K562 (cell line): ENCODE results near the gene DLGAP1. TPM values are rescaled to one million over a fixed set of nuclear protein-coding genes. Genes with fewer than 3 reads are reported as not detected.

Source experiments
- ATAC-seq: fragments of 200-7000 bp; cut with Tn5 transposase; 3 replicates; pipeline ENCODE4 v1.9.1; 2020; ENCODE audit warnings: moderate library complexity
- BruUV-seq: library from RNA; stranded (reverse); fragments of 400-500 nt; replicated peaks from 2 replicates; lab custom pipeline; 2021; lab: Mats Ljungman, UMichigan
- CTCF ChIA-PET: fragments of 300-600 bp; formaldehyde crosslinking; extraction: SDS; loops from one replicate; lab custom pipeline; 2021; ENCODE audit warnings: low intra/inter-chr PET ratio; lab: Yijun Ruan, JAX
- POLR2A ChIA-PET: fragments of 300-600, 350-650 bp; sonication (Branson Sonifier 250); formaldehyde crosslinking; extraction: SDS; loops from one replicate; lab custom pipeline; 2021; ENCODE audit warnings: antibody characterized with exemption, inconsistent platforms; lab: Yijun Ruan, JAX
- DNase-seq, 4 experiments: peaks; one replicate each; pipeline versions ENCODE4 v3.0.0 to v3.0.0-alpha.2; 2011 to 2018; ENCODE audit warnings: low spot score in 3 of 4, mixed read lengths in 3 of 4; ENCODE audit errors: extremely low read depth in 1 of 4
- FAIRE-seq: peaks from 2 replicates; lab custom pipeline; 2011; peaks lifted over from hg19 to GRCh38; lab: Jason Lieb, UNC
- H2AFZ ChIP-seq: 2 replicates; pipeline ENCODE4 v1.6.0; 2011; ENCODE audit warnings: low read depth, low read length, control low read depth, inconsistent platforms
- H3K27ac ChIP-seq: fragments of 200-600 bp; 3 replicates; pipeline ENCODE4 v1.8.0; 2011; ENCODE audit warnings: low read depth, mild to moderate bottlenecking, control low read depth, inconsistent platforms, low read length, moderate library complexity, mixed read lengths; ENCODE audit errors: extremely low read depth
- H3K27me3 ChIP-seq, 2 experiments: fragments of 300-600 bp in 1 of 2; 2 replicates in 1 of 2; 3 replicates in 1 of 2; pipeline versions ENCODE4 v1.6.0 to v1.8.0; 2011; ENCODE audit warnings: inconsistent platforms in 2 of 2, low read length in 2 of 2, mild to moderate bottlenecking in 1 of 2, mixed read lengths in 1 of 2, moderate library complexity in 1 of 2; ENCODE audit not compliant: control insufficient read depth in 2 of 2, insufficient read depth in 2 of 2
- H3K36me3 ChIP-seq: fragments of 300-600 bp; 3 replicates; pipeline ENCODE4 v1.8.0; 2011; ENCODE audit warnings: mild to moderate bottlenecking, low read length, inconsistent platforms; ENCODE audit not compliant: control insufficient read depth, insufficient read depth
- H3K4me1 ChIP-seq, 2 experiments: fragments of 200-600 bp in 1 of 2; replicated peaks in 1 of 2; 2 replicates in 1 of 2; 3 replicates in 1 of 2; pipeline versions ENCODE4 v1.5.1 to v1.8.0; 2011; ENCODE audit warnings: inconsistent platforms in 2 of 2, low read length in 2 of 2, mild to moderate bottlenecking in 1 of 2, mixed read lengths in 1 of 2, moderate library complexity in 1 of 2; ENCODE audit not compliant: control insufficient read depth in 2 of 2, insufficient read depth in 2 of 2
- H3K4me2 ChIP-seq: 2 replicates; pipeline ENCODE4 v1.6.1; 2011; ENCODE audit warnings: low read length, control low read depth, inconsistent platforms, mixed read lengths; ENCODE audit not compliant: insufficient read depth
- H3K4me3 ChIP-seq: fragments of 200-600 bp; sonication (generic), shearing (Covaris generic); 2 replicates; pipeline ENCODE4 v1.5.1; 2016; ENCODE audit warnings: control low read depth, inconsistent platforms
- H3K79me2 ChIP-seq: fragments of 200-600 bp; 3 replicates; pipeline ENCODE4 v1.8.0; 2011; ENCODE audit warnings: low read length, inconsistent platforms; ENCODE audit not compliant: control insufficient read depth, insufficient read depth
- H3K9ac ChIP-seq, 2 experiments: 2 replicates each; pipeline versions ENCODE4 v1.6.0 to v1.6.1; 2011; ENCODE audit warnings: low read depth in 2 of 2, low read length in 2 of 2, control low read depth in 1 of 2, inconsistent platforms in 1 of 2, mild to moderate bottlenecking in 1 of 2, mixed read lengths in 1 of 2; ENCODE audit not compliant: insufficient read depth in 1 of 2
- H3K9me1 ChIP-seq: one replicate; pipeline ENCODE4 v1.6.0; 2011; ENCODE audit warnings: inconsistent platforms, mild to moderate bottlenecking, low read length, moderate library complexity; ENCODE audit not compliant: control insufficient read depth, insufficient read depth
- H3K9me3 ChIP-seq: replicated peaks from 2 replicates; pipeline ENCODE4 v1.5.1; 2011; ENCODE audit warnings: low read depth, low read length, inconsistent platforms; ENCODE audit not compliant: control insufficient read depth, insufficient read depth
- H4K20me1 ChIP-seq: replicated peaks from 2 replicates; pipeline ENCODE4 v1.6.1; 2011; ENCODE audit warnings: low read length, inconsistent platforms, mixed read lengths; ENCODE audit not compliant: control insufficient read depth, insufficient read depth
- CBFB ChIP-seq: sonication (generic); formaldehyde crosslinking; IDR thresholded peaks from 2 replicates; pipeline ENCODE4 v1.4.0; 2020; ENCODE audit warnings: mild to moderate bottlenecking, missing genetic modification reagents
- KAT7 ChIP-seq: sonication (generic); formaldehyde crosslinking; IDR thresholded peaks from 2 replicates; pipeline ENCODE4 v1.8.0; 2022; ENCODE audit warnings: missing genetic modification reagents, mild to moderate bottlenecking, borderline replicate concordance
- NCOA6 ChIP-seq: fragments of 450-650 bp; IDR thresholded peaks from 2 replicates; pipeline ENCODE4 v1.6.1; 2017; ENCODE audit warnings: mild to moderate bottlenecking
- PCBP2 ChIP-seq: fragments of 200-400 bp; formaldehyde crosslinking; IDR thresholded peaks from 2 replicates; pipeline ENCODE4 v1.6.1; 2018; ENCODE audit warnings: low read length, low read depth, mild to moderate bottlenecking, moderate library complexity; ENCODE audit not compliant: poor library complexity, severe bottlenecking
- PHF8 ChIP-seq: fragments of 200-600 bp; sonication (generic); IDR thresholded peaks from 2 replicates; pipeline ENCODE4 v1.6.1; 2012; ENCODE audit warnings: mixed run types, mild to moderate bottlenecking, inconsistent platforms, low read length, moderate library complexity, borderline replicate concordance
- SRF ChIP-seq, 2 experiments: fragments of 250-450, 450-650 bp in 1 of 2; sonication (Bioruptor Pico) in 1 of 2; sonication (generic) in 1 of 2; formaldehyde crosslinking; IDR thresholded peaks; 2 replicates each; pipeline versions ENCODE4 v1.5.0 to v1.5.1; 2020 to 2022; ENCODE audit warnings: mild to moderate bottlenecking in 1 of 2, missing genetic modification reagents in 1 of 2
- TAF9B ChIP-seq: fragments of 450-650 bp; IDR thresholded peaks from 2 replicates; pipeline ENCODE4 v1.6.1; 2018; ENCODE audit warnings: mild to moderate bottlenecking; ENCODE audit not compliant: partially characterized antibody
- ZBTB1 ChIP-seq: sonication (generic); formaldehyde crosslinking; IDR thresholded peaks from 2 replicates; pipeline ENCODE4 v1.8.1; 2023; ENCODE audit warnings: missing genetic modification reagents, low read depth, mild to moderate bottlenecking, borderline replicate concordance
- ZFP30 ChIP-seq: fragments of 250-450 bp; sonication (Bioruptor Pico); IDR thresholded peaks from 2 replicates; pipeline ENCODE4 v1.8.0; 2022; ENCODE audit warnings: moderate library complexity, mild to moderate bottlenecking, inconsistent platforms, borderline replicate concordance
- ZNF354B ChIP-seq: fragments of 250-450 bp; sonication (Bioruptor Pico); IDR thresholded peaks from 2 replicates; pipeline ENCODE4 v1.4.0; 2020
- ZNF445 ChIP-seq: fragments of 250-450 bp; sonication (Bioruptor Pico); IDR thresholded peaks from 2 replicates; pipeline ENCODE4 v1.4.0; 2020; ENCODE audit warnings: low read depth, mild to moderate bottlenecking, moderate library complexity
- ZNF707 ChIP-seq: fragments of 250-450 bp; sonication (Bioruptor Pico); conservative IDR thresholded peaks from 2 replicates; pipeline ENCODE4 v1.8.0; 2022; ENCODE audit warnings: inconsistent platforms, mild to moderate bottlenecking, moderate library complexity
- ZNF764 ChIP-seq: fragments of 250-450 bp; sonication (Bioruptor Pico); IDR thresholded peaks from 2 replicates; pipeline ENCODE4 v1.4.0; 2020; ENCODE audit warnings: low read depth, mild to moderate bottlenecking, moderate library complexity
- WGBS: fragments of 100-300 bp; shearing (Covaris generic); methylation state at CpG from one replicate; pipeline ENCODE4 v1.1.6; 2016; ENCODE audit warnings: low coverage, mixed read lengths; ENCODE audit not compliant: insufficient coverage; ENCODE audit errors: missing lambda C conversion rate; 5-methylcytosine and 5-hydroxymethylcytosine counted together
- in situ Hi-C: fragments of 300-500 bp; cut with MboI; formaldehyde crosslinking; loops from 4 replicates; pipeline ENCODE4 v1.15.0; 2018; ENCODE audit warnings: inconsistent platforms, mixed read lengths
- intact Hi-C: fragments of 100-400 bp; cut with micrococcal nuclease; formaldehyde crosslinking; loops from 2 replicates; pipeline ENCODE4 v1.14.2; 2022
- polyA plus RNA-seq, 8 experiments: library from polyadenylated mRNA; depleted of rRNA in 4 of 8; stranded (reverse) in 5 of 8; unstranded in 3 of 8; fragments of >200 nt; fragmentation: Nextera tagmentation in 2 of 8; fragmentation: Illumina TruSeq in 1 of 8; extraction: Ambion mirVana in 2 of 8; extraction: Trizol in 1 of 8; gene quantifications; 2 replicates each; pipeline versions ENCODE4 v1.2.1 to v1.2.3, GENCODE V29; 2011 to 2014; ENCODE audit warnings: inconsistent platforms in 1 of 8, missing spikeins in 1 of 8
- total RNA-seq, 7 experiments: library from RNA; depleted of rRNA in 6 of 7; stranded (reverse); fragments of >200 nt in 6 of 7; fragmentation: Illumina TruSeq in 2 of 7; extraction: Trizol in 2 of 7; gene quantifications; 2 replicates each; pipeline versions ENCODE4 v1.2.1 to v1.2.3, GENCODE V29; 2011 to 2021; ENCODE audit warnings: low replicate concordance in 1 of 7
- TF ChIP-seq, protein P1 (sequence below): fragments of 250-450 bp; sonication (Bioruptor Pico); IDR thresholded peaks from 2 replicates; pipeline ENCODE4 v1.9.0; 2021; ENCODE audit warnings: mild to moderate bottlenecking, inconsistent platforms

DLGAP1 gene
- total and polyA plus RNA-seq, 9 of the 15 experiments (the other 6 are each of a cell fraction or from before 2014, with no cell fraction given): 0.04 to 0.22 (median 0.08) TPM

DNA sequence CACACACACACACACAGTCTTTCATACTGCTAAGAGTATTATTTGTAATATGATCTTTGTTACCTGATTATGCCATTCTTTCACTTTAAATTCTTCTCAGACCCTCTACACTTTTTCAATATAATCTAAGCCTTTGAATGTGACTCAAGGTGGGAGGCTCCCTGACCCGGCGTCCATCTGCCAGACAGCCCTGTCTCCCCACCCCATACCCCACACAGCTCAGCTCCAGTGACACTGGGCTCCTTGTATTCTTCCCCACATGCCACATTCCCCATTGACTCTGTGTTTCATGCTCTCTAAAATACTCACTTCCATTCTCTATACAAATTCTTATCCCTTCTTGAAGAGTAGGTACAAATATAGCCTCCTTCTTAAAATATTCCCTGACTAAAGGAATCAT is 563.0 kb downstream of the DLGAP1 start:
- H4K20me1 ChIP-seq: no peaks in the 10 kb centered on the region
- ATAC-seq: no peak
- H3K27me3 ChIP-seq: peaks cover 0 to 4% of the 10 kb centered on the region in 2 experiments; a peak in 2 of 5 replicates
- no peak overlapping the region for H3K4me3 ChIP-seq
- no peak overlapping the region for H3K9ac ChIP-seq
- no peak for DNase-seq
- no peak for TF ChIP-seq SRF (CRISPR knock-in tag; IDR thresholded peaks at IDR 0.05)
- no peak for TF ChIP-seq KAT7
- no peak for TF ChIP-seq ZFP30
- no peak for TF ChIP-seq PCBP2
- no peak for TF ChIP-seq PHF8
- no peak for TF ChIP-seq ZNF764 (CRISPR knock-in tag)
- no peak for TF ChIP-seq CBFB (CRISPR knock-in tag)
- no peak for TF ChIP-seq NCOA6
- no peak for TF ChIP-seq TAF9B
- TF ChIP-seq ZNF354B: no peak
- TF ChIP-seq ZNF707: no peak
- TF ChIP-seq, protein P1, sequence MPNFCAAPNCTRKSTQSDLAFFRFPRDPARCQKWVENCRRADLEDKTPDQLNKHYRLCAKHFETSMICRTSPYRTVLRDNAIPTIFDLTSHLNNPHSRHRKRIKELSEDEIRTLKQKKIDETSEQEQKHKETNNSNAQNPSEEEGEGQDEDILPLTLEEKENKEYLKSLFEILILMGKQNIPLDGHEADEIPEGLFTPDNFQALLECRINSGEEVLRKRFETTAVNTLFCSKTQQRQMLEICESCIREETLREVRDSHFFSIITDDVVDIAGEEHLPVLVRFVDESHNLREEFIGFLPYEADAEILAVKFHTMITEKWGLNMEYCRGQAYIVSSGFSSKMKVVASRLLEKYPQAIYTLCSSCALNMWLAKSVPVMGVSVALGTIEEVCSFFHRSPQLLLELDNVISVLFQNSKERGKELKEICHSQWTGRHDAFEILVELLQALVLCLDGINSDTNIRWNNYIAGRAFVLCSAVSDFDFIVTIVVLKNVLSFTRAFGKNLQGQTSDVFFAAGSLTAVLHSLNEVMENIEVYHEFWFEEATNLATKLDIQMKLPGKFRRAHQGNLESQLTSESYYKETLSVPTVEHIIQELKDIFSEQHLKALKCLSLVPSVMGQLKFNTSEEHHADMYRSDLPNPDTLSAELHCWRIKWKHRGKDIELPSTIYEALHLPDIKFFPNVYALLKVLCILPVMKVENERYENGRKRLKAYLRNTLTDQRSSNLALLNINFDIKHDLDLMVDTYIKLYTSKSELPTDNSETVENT (CRISPR knock-in tag): no peak
- TF ChIP-seq ZBTB1 (CRISPR knock-in tag): no peak
- TF ChIP-seq ZNF445 (CRISPR knock-in tag): no peak
- intact Hi-C loops: no loop called here
- in situ Hi-C loops: no loop called here
- H3K4me1 ChIP-seq: no peaks in the 10 kb centered on the region
- BruUV-seq: no TSS peak
- H3K36me3 ChIP-seq: no peaks in the 10 kb centered on the region
- no peaks in the 10 kb centered on the region; the same call in 1 of the 2 replicates for H3K9me3 ChIP-seq
- H3K9me1 ChIP-seq: no peaks in the 10 kb centered on the region
- no peak overlapping the region for H2AFZ ChIP-seq
- H3K79me2 ChIP-seq: no peaks in the 10 kb centered on the region
- WGBS: 0% methylated on average over 2 of the region's 2 CpGs
- no peak overlapping the region for H3K27ac ChIP-seq
- ChIA-PET CTCF (no interaction called here), POLR2A (no interaction called here)
- H3K4me2 ChIP-seq: no peak overlapping the region
- no peak for FAIRE-seq
